AG09319 (cell line): ENCODE results near the gene TIMP2.

Source experiments
- DNase-seq: peaks from one replicate; pipeline ENCODE4 v3.0.0-alpha.2; 2010; ENCODE audit warnings: low read depth; ENCODE audit errors: extremely low read depth
- CTCF ChIP-seq: IDR thresholded peaks from 2 replicates; pipeline ENCODE4 v1.5.1; 2011; ENCODE audit warnings: low read depth, mild to moderate bottlenecking, inconsistent platforms, low read length, moderate library complexity

Gene TIMP2

GRCh38 chr17:78821961-78822360 is 103.2 kb downstream of the TIMP2 start:
- no peak for TF ChIP-seq CTCF
- DNase-seq: no peak

DNA sequence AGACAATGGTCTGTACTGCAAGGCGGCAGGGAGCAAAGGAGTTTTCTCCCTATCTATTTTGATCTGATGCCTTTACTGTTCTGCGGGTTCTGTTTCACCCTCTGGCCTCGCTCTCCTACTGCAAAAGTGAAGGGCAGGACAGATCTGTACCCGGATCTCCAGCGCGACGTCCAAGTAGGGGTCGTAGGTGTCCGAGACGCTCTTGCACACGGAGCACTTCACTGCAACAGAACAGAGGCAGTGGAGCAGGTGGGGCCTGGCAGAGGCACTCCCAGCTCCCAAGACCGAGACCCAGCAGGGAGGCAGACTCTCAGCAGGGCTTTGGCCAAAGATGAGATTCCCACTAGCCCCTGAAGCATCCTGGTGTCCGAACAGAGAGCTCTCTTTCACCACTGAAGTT is 104.3 kb downstream of the TIMP2 start:
- TF ChIP-seq CTCF: no peak
- no peak for DNase-seq

DNA sequence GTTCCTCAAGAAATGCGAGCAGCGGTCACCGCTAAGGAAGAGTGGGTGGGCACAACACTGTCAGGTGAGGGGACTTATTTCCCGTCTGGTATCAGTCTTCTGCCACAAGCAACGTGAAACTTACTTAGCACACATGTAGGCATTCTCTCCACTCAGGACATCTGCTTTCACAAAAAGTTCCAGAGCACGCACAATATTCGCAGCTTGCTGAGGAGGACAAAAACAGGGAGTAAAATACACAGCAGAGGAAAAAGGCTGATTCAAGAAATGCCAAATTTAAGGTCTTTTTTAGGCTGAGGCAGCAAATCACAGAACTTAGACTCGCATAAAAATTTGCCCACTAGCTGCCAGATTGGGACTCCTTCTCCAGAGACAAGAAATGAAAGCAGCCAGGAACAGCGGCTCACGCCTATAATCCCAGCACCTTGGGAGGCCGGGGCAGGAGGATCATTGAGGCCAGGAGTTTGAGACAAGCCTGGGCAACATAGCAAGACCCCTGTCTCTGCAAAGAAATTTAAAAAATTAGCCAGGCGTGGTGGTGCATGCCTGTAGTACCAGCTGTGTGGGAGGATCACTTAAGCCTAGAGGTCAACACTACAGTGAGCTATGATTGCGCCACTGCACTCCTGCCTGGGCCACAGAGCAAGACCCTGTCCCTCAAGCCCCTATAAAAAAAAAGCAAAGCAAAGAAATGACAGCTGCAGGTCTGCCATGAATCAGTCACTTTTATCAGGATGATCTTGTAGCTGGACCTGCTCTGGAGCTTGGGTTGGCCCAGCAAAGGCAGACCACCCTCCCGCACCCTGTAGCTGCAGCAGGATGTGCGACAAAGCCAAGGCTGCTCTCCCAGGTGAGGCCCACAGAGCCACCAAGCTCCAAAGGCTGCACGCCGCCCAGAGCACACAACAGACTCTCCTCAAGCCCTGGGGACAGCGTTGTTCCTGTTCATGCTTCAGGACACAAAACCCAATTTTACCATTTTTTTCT is 105.1 kb downstream of the TIMP2 start:
- no peak for TF ChIP-seq CTCF
- no peak for DNase-seq

DNA sequence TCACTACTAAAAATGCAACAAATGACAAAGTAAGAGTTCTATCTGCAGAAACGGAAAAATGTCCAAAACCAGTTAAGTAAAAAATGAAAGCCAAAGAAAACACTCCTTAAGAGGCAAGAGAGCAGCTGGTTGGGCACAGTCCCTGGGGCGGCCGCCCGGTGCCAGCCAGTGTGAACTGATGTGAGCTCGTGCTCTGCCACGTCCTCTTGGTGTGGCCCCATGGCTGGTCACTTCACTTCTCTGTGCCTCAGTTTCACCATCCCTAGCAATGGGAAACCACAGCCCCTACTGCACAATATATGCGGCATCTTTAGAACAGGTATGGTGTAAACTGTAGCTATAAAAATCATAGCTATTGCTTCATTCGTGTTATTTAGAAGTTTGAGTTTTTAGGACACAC is 105.8 kb downstream of the TIMP2 start:
- no peak for TF ChIP-seq CTCF
- DNase-seq: no peak

DNA sequence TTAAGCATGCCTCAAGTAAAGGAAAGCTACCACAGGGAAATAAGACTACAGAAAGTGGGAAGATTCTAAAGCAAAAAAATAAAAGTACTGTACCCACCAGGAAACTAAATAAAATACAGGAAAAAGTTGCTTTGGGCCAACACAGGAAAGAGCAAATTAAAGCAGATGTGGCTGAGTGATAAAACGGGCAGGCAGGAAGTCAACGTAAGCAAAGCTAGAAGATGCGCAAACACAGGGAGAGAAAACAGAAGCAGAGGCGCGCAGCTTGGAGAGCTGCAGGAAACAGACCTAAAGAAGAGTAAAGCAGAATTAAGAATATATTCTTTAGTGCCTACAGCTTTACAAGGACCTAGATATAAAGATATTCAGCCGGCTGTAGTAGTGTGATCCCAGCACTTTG is 106.3 kb downstream of the TIMP2 start:
- no peak for DNase-seq
- TF ChIP-seq CTCF: no peak

GRCh38 chr17:78818152-78818846 is 106.9 kb downstream of the TIMP2 start:
- TF ChIP-seq CTCF: no peak
- no peak for DNase-seq

GRCh38 chr17:78817123-78817522 is 108.1 kb downstream of the TIMP2 start:
- DNase-seq: no peak
- no peak for TF ChIP-seq CTCF
